Spleen (tissue), 11 donors: Measurements from ENCODE around the gene BAHCC1. TPM values are rescaled to one million over a fixed set of nuclear protein-coding genes. Genes with fewer than 3 reads are reported as not detected.

ENCODE experiments used
- DNase-seq: peaks from one replicate; pipeline ENCODE4 v3.0.0-alpha.2; 2020
- H3K27ac ChIP-seq, 8 donors: fragments of 200-600 bp; sonication (generic) in 7 of 8; 1 replicate in 4 of 8; 2 replicates in 4 of 8; pipeline versions ENCODE4 v1.5.0 to v1.8.0; 2016 to 2021; ENCODE audit warnings: inconsistent platforms in 4 of 8, mild to moderate bottlenecking in 4 of 8, moderate library complexity in 1 of 8
- H3K27me3 ChIP-seq, 7 donors: fragments of 200-600 bp; sonication (generic) in 6 of 7; replicated peaks in 1 of 7; 1 replicate in 4 of 7; 2 replicates in 3 of 7; pipeline versions ENCODE4 v1.5.0 to v1.8.0; 2016 to 2021; ENCODE audit warnings: inconsistent platforms in 3 of 7, mild to moderate bottlenecking in 1 of 7
- H3K36me3 ChIP-seq, 6 donors: fragments of 200-600 bp; sonication (generic) in 5 of 6; 1 replicate in 4 of 6; 2 replicates in 2 of 6; pipeline versions ENCODE4 v1.5.0 to v1.8.0; 2016 to 2021; ENCODE audit warnings: inconsistent platforms in 2 of 6
- H3K4me1 ChIP-seq, 6 donors: fragments of 200-600 bp; sonication (generic) in 5 of 6; 1 replicate in 3 of 6; 2 replicates in 3 of 6; pipeline versions ENCODE4 v1.5.0 to v1.8.0; 2016 to 2021; ENCODE audit warnings: inconsistent platforms in 3 of 6
- H3K4me3 ChIP-seq, 8 donors: fragments of 200-600 bp; sonication (generic) in 7 of 8; 1 replicate in 4 of 8; 2 replicates in 4 of 8; pipeline versions ENCODE4 v1.5.0 to v1.8.0; 2016 to 2021; ENCODE audit warnings: inconsistent platforms in 4 of 8, mild to moderate bottlenecking in 4 of 8, moderate library complexity in 2 of 8
- H3K9me3 ChIP-seq, 8 donors: fragments of 200-600 bp; sonication (generic) in 7 of 8; 1 replicate in 4 of 8; 2 replicates in 4 of 8; pipeline versions ENCODE4 v1.5.0 to v1.8.0; 2016 to 2021; ENCODE audit warnings: inconsistent platforms in 4 of 8
- CTCF ChIP-seq, 11 experiments: fragments of 200-600 bp in 7 of 11; fragments of 450-650 bp in 4 of 11; sonication (generic) in 4 of 11; IDR thresholded peaks in 8 of 11; conservative IDR thresholded peaks in 3 of 11; 1 replicate in 7 of 11; 2 replicates in 4 of 11; pipeline versions ENCODE4 v1.4.0 to v1.8.0; 2016 to 2021; ENCODE audit warnings: antibody characterized with exemption in 11 of 11, inconsistent platforms in 4 of 11, mild to moderate bottlenecking in 1 of 11
- POLR2A ChIP-seq, 3 donors: fragments of 450-650 bp; IDR thresholded peaks; one replicate each; pipeline ENCODE4 v1.5.1; 2017; ENCODE audit warnings: antibody characterized with exemption in 3 of 3, mild to moderate bottlenecking in 1 of 3
- POLR2AphosphoS5 ChIP-seq, 3 donors: sonication (generic); formaldehyde crosslinking; IDR thresholded peaks; one replicate each; pipeline ENCODE4 v1.5.1; 2017; ENCODE audit warnings: antibody characterized with exemption in 3 of 3
- WGBS, 5 donors: extraction: QIAGEN DNeasy Blood & Tissue Kit in 3 of 5; methylation state at CpG; one replicate each; pipeline versions ENCODE4 v1.1.5 to v1.1.7; 2013 to 2018; 5-methylcytosine and 5-hydroxymethylcytosine counted together
- intact Hi-C: fragments of 100-400 bp; cut with DNase I; formaldehyde crosslinking; loops from one replicate; pipeline ENCODE4 v1.15.0; 2023; ENCODE audit warnings: low total_unique reads
- polyA plus RNA-seq, 3 donors: library from polyadenylated mRNA; stranded (reverse); fragments of 200-250 nt; gene quantifications; one replicate each; pipeline ENCODE4 v1.2.1, GENCODE V29; 2013
- total RNA-seq, 7 donors: library from RNA; depleted of rRNA in 3 of 7; stranded (reverse); fragments of >200 nt in 3 of 7; fragmentation: NEBNext Ultra II Directional in 4 of 7; extraction: Animal tissue kit (Norgen Biotek cat#: 25700) in 4 of 7; gene quantifications; one replicate each; pipeline versions ENCODE4 v1.1.0 to v1.2.1, GENCODE V29; 2016 to 2021
- donor health status: healthy with polysubstance abuse.
- donor health status: DM: no; HTN: no; CAD: no; lungs with moderate emphysema.
- donor health status: DM: no; HTN: no; CAD: no.
- donor health status: Bipolar disorder and iron deficiency.
- donor health status: healthy.
- donor health status: DM: no; HTN: no; CAD: no.
- donor health status: DM: yes; HTN: yes; CAD: no.

BAHCC1 gene
- total and polyA plus RNA-seq, 10 donors = 1.7 to 20.3 (median 12.4) TPM

DNA sequence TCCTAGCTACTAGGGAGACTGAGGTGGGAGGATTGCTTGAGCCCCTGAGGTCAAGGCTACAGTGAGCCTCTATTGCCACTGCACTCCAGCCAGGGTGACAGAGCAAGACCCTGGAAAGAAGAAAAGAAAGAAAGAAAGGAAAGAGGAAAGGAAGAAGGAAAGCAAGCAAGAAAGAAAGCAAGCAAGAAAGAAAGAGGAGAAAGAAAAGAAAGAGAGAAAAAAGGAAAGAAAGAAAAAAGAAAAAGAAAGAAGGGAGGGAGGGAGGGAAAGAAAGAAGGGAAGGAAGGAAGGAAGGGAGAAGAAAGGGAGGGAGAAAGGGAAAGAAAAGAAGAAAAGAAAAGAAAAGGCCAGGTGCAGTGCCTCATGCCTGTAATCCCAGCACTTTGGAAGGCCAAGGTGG, 108.4 kb downstream of the BAHCC1 start:
- intact Hi-C loops = no loop called here
- Histone ChIP-seq H3K27me3 (peaks cover 0 to 9% (median 0%) of the 10 kb centered on the region in 7 donors), H3K4me1 (peaks cover 2 to 12% (median 6%) of the 10 kb centered on the region in 6 donors), H3K27ac (no peak overlapping the region), H3K36me3 (peaks cover 0 to 7% (median 3%) of the 10 kb centered on the region in 6 donors), H3K9me3 (no peaks in the 10 kb centered on the region), H3K4me3 (no peak overlapping the region)
- no peak for DNase-seq
- no peak for TF ChIP-seq CTCF (IDR thresholded peaks at IDR 0.05 in 8 of 11, conservative IDR thresholded peaks at IDR 0.05 in 3 of 11)
- TF ChIP-seq POLR2AphosphoS5 (IDR thresholded peaks at IDR 0.05) = no peak
- TF ChIP-seq POLR2A (IDR thresholded peaks at IDR 0.05) = no peak

DNA sequence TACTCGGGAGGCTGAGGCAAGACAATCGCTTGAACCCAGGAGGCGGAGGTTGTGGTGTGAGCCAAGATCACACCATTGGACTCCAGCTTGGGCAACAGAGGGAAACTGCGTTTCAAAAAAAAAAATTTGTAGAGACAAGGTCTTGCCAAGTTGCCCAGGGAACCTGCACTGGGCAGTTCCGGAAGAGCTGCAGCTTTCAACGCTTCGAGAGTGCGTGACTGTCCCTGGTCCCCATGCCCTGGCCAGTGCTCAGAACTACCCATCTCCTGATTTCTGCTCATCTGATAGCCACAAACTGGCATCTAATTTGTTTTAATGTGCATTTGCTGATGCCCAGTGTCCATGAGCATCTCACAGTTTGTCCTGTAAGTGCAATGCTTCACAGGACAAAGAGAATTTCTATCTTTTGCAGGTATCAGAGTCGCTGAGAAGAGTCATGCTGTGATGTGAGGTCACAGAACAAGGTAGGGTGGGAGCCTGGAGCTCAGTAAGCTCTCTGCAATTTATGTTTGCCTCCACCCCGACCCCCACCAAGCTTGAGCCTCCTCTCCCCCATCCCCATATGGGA, 113.5 kb downstream of the BAHCC1 start:
- intact Hi-C loops = no loop called here
- WGBS, 5 donors = 57 to 72% (median 59%) methylated on average over 10 of the region's 10 CpGs
- peak overlapping the region in 7 of 8 donors; percentile 20 to 100 (median 100) for H3K27ac ChIP-seq

GRCh38 chr17:81509207-81509971, 114.1 kb downstream of the BAHCC1 start:
- Histone ChIP-seq H3K4me3 (peak overlapping the region; percentile 86 to 99 (median 94)), H3K36me3 (peaks cover 4 to 42% (median 35%) of the 10 kb centered on the region in 6 donors), H3K27ac (peak overlapping the region; percentile 31 to 100 (median 100)), H3K9me3 (no peaks in the 10 kb centered on the region), H3K4me1 (peaks cover 14 to 57% (median 38%) of the 10 kb centered on the region in 6 donors), H3K27me3 (no peaks in the 10 kb centered on the region)
- no peak for DNase-seq
- TF ChIP-seq CTCF (IDR thresholded peaks at IDR 0.05 in 8 of 11, conservative IDR thresholded peaks at IDR 0.05 in 3 of 11) (no peak), POLR2A (IDR thresholded peaks at IDR 0.05) (no peak)
- intact Hi-C loops = no loop called here
- WGBS, 5 donors = 18 to 22% (median 21%) methylated on average over 11 to 12 of the region's 12 CpGs

More for the DNA sequence above, 113.5 kb downstream of the BAHCC1 start:
- H3K9me3 ChIP-seq = no peaks in the 10 kb centered on the region
- no peaks in the 10 kb centered on the region for H3K27me3 ChIP-seq
- TF ChIP-seq POLR2A (IDR thresholded peaks at IDR 0.05) (no peak), POLR2AphosphoS5 (IDR thresholded peaks at IDR 0.05) (peak in 2 of 3 donors; percentile 58 to 59)
- H3K36me3 ChIP-seq = peaks cover 4 to 42% (median 35%) of the 10 kb centered on the region in 6 donors
- H3K4me3 ChIP-seq = peak overlapping the region; percentile 86 to 99 (median 94)
- peaks cover 14 to 51% (median 35%) of the 10 kb centered on the region in 6 donors for H3K4me1 ChIP-seq
- no peak for DNase-seq

DNA sequence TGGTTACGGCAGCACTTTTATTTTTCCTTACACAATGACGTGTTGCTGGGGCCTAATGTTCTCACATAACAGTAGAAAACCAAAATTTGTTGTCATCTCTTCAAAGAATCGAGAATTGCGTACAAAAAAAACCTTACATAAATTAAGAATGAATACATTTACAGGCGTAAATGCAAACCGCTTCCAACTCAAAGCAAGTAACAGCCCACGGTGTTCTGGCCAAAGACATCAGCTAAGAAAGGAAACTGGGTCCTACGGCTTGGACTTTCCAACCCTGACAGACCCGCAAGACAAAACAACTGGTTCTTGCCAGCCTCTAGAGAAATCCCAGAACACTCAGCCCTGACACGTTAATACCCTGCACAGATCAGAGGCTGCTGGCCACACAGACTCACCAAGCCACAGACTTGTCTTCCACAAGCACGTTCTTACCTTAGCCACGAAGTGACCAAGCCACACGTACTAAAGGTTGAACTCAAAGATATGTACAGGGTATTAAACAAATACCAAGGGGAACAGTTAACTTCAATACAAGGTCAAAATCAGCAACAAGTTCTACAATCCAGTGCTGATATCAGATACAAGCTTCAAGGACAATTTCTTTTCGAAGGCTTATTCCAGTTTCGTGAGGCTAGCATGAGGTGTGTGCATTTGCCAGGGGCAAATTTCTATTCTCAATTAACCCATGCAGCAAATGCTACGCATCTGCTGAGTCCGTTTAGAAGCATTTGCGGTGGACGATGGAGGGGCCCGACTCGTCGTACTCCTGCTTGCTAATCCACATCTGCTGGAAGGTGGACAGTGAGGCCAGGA, 114.9 kb downstream of the BAHCC1 start:
- Histone ChIP-seq H3K27ac (peak overlapping the region; percentile 88 to 100 (median 100)), H3K9me3 (no peaks in the 10 kb centered on the region), H3K4me3 (peak overlapping the region; percentile 86 to 99 (median 94)), H3K27me3 (no peaks in the 10 kb centered on the region), H3K36me3 (peaks cover 4 to 42% (median 35%) of the 10 kb centered on the region in 6 donors), H3K4me1 (peaks cover 14 to 60% (median 38%) of the 10 kb centered on the region in 6 donors)
- 3 to 6% (median 3%) methylated on average over 22 of the region's 22 CpGs for WGBS, 5 donors
- DNase-seq = no peak
- intact Hi-C loops = no loop called here
- TF ChIP-seq POLR2AphosphoS5 (IDR thresholded peaks at IDR 0.05) (no peak), POLR2A (IDR thresholded peaks at IDR 0.05) (no peak), CTCF (IDR thresholded peaks at IDR 0.05 in 8 of 11, conservative IDR thresholded peaks at IDR 0.05 in 3 of 11) (no peak)
